Endothelial cell of umbilical vein (primary cell): ENCODE measurements around the gene CTTN.

Experiments used
- CTCF ChIP-seq, 2 donors: IDR thresholded peaks; 1 replicate in 1 of 2; 2 replicates in 1 of 2; pipeline ENCODE4 v1.5.1; 2011; ENCODE audit warnings: low read length in 2 of 2, mild to moderate bottlenecking in 2 of 2, moderate library complexity in 2 of 2, control low read depth in 1 of 2, inconsistent platforms in 1 of 2, low read depth in 1 of 2; ENCODE audit not compliant: insufficient read depth in 1 of 2; ENCODE audit errors: extremely low read depth in 1 of 2
- EZH2 ChIP-seq: IDR thresholded peaks from 2 replicates; pipeline ENCODE4 v1.6.1; 2012; ENCODE audit warnings: borderline replicate concordance, low read depth, mild to moderate bottlenecking, moderate library complexity, low read length, inconsistent platforms; ENCODE audit not compliant: severe bottlenecking

- TF ChIP-seq EZH2 = no peak
- no peak for TF ChIP-seq CTCF (IDR thresholded peaks at IDR 0.05; ENCODE audit: extremely low read depth in 1 of 2, insufficient read depth in 1 of 2, low read depth in 1 of 2, low read length in 2 of 2)
These were observed 1.4 kb downstream of the CTTN start for GRCh38 chr11:70399681-70400112.
